ENCODE measurements around the gene CAMK2B.

The CAMK2B gene

GRCh38 chr7:44286618-44287487 lies 38.5 kb downstream of the CAMK2B start:
- DNase-seq (ENCODE audit: low read depth): no peak

GRCh38 chr7:44286182-44286617 lies 39.2 kb downstream of the CAMK2B start:
- no peak for DNase-seq (ENCODE audit: low read depth)

- DNase-seq (ENCODE audit: low read depth): no peak
Measured at GRCh38 chr7:44285561-44285960, 39.8 kb downstream of the CAMK2B start.

- DNase-seq (ENCODE audit: low read depth): no peak
Measured at GRCh38 chr7:44284881-44285541, 40.4 kb downstream of the CAMK2B start.

- no peak for DNase-seq (ENCODE audit: low read depth)
Measured at GRCh38 chr7:44284216-44284615, 41.2 kb downstream of the CAMK2B start.

- DNase-seq (ENCODE audit: low read depth): no peak
Measured at GRCh38 chr7:44283381-44284211, 41.8 kb downstream of the CAMK2B start.

GRCh38 chr7:44282601-44283171 lies 42.7 kb downstream of the CAMK2B start:
- no peak for DNase-seq (ENCODE audit: low read depth)

GRCh38 chr7:44281811-44282600 lies 43.4 kb downstream of the CAMK2B start:
- DNase-seq (ENCODE audit: low read depth): no peak

- DNase-seq (ENCODE audit: low read depth): no peak
Measured at GRCh38 chr7:44280993-44281721, 44.2 kb downstream of the CAMK2B start.

GRCh38 chr7:44280636-44280992 lies 44.8 kb downstream of the CAMK2B start:
- no peak for DNase-seq (ENCODE audit: low read depth)

GRCh38 chr7:44279731-44280505 lies 45.5 kb downstream of the CAMK2B start:
- no peak for DNase-seq (ENCODE audit: low read depth)

GRCh38 chr7:44279286-44279685 lies 46.1 kb downstream of the CAMK2B start:
- no peak for DNase-seq (ENCODE audit: low read depth)

- no peak for DNase-seq (ENCODE audit: low read depth)
Measured at GRCh38 chr7:44278451-44279161, 46.8 kb downstream of the CAMK2B start.

GRCh38 chr7:44277851-44278250 lies 47.5 kb downstream of the CAMK2B start:
- DNase-seq (ENCODE audit: low read depth): peak; percentile 56

- no peak for DNase-seq (ENCODE audit: low read depth)
Measured at GRCh38 chr7:44277391-44277790, 48.0 kb downstream of the CAMK2B start.

GRCh38 chr7:44276571-44277221 lies 48.7 kb downstream of the CAMK2B start:
- no peak for DNase-seq (ENCODE audit: low read depth)

GRCh38 chr7:44275957-44276570 lies 49.3 kb downstream of the CAMK2B start:
- no peak for DNase-seq (ENCODE audit: low read depth)

- DNase-seq (ENCODE audit: low read depth): no peak
Measured at GRCh38 chr7:44275146-44275545, 50.2 kb downstream of the CAMK2B start.
